ENCODE measurements around the gene HEMGN.
"Not testable (repeated sequence)": the region's sequence is repeated elsewhere in the genome, so short reads cannot be mapped to it uniquely, and the experiment has no call there.

Gene HEMGN

GRCh38 chr9:97938081-97938644, at the start of gene HEMGN:
Gene HEMGN, minus strand, starts transcription at chr9:97938172. Its CDS starts 36 bp downstream, at chr9:97938136.
- no peak for DNase-seq

GRCh38 chr9:97987487-97987886, 49.5 kb upstream of the HEMGN start:
- DNase-seq: no peak

GRCh38 chr9:97985058-97985861, 47.3 kb upstream of the HEMGN start:
- DNase-seq: peak; percentile 23

DNA sequence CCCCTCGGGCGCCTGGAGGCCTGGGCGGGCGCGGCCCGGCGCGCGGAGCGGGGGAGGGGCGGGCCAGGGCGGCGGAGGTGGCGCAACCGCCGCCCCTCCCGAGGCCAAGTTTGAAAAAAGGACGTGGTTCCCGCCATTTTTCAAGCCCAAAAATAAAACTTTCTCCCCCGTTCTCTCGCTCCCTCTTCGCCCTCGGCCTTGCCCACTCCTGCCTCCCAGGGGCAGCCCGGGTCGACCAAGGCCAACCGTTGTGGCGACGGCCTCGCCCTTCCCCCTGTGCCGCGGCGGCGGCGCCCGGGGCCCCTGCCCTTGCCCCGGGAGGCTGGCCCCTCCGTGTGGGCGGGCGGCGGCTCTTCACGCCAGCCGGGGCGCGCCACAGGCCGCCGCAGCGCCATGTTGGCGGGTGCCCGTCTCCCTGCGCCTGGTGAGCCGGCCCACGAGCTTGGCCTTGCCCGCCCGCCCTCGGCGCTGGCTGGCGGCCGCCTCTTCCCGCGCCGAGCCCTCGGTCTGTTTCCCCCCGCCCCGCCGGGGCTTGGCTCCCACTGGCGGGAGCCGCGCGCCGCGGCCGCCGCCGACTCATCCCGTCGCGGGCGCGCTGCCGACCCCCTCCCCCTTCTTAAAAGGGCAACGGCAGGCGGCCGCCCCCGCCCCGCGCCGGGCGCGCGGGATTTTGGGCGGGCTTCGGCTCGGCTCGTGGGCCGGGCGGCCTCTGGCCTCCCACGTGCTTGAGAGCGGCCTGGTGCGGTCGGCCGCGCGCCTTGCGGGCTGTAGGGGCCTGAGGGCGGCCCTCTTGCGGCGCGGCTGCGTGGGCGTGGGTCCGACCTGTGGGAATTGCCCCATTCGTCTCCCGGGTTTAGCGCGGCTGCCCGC, 46.5 kb upstream of the HEMGN start:
- DNase-seq: peak; percentile 64

GRCh38 chr9:97983589-97984187, 45.7 kb upstream of the HEMGN start:
- peak; percentile 47 for DNase-seq

DNA sequence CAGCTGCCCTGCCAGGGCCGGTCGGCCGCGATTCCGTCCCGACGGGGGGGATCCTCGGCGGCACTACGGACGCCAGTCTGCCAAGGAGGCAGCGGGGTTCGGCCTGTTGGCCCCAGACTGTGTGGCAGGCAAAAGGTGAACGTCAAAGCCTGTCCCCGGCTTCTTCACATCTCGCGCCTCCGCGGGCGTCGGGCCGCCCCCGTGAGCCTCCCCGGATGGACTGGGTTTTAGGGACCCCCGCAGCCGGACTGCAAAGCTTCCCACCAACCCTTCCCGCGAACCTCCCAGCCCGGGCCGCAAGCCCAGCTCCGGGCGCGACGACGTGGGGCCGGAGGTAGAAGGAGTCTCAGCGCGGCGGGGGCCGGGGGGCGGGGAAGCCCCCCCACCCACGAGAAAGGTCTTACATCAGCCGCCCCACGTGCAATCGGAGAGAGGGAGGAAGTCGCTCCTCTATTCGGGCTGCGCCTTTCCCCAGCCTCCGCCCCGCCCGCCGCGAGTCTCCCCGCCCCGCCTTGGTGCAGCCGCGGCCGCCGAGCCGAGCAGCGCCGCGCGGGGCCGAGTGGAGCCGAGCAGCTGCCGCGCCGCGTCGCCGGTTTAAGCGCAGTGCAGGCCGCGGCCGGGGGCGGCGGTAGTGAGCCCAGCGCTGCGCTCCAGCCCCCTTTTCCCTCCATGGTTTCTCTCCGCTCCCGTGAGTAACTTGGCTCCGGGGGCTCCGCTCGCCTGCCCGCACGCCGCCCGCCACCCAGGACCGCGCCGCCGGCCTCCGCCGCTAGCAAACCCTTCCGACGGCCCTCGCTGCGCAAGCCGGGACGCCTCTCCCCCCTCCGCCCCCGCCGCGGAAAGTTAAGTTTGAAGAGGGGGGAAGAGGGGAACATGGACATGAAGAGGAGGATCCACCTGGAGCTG, 45.0 kb upstream of the HEMGN start, which contains the start of gene ANP32B:
ANP32B (plus strand) TSS at position 659 of the 906 bp plus-strand sequence; CDS start at position 874, 215 bp downstream.
- peak; percentile 81 for DNase-seq

GRCh38 chr9:97981846-97982682, 44.1 kb upstream of the HEMGN start:
- no peak for DNase-seq

DNA sequence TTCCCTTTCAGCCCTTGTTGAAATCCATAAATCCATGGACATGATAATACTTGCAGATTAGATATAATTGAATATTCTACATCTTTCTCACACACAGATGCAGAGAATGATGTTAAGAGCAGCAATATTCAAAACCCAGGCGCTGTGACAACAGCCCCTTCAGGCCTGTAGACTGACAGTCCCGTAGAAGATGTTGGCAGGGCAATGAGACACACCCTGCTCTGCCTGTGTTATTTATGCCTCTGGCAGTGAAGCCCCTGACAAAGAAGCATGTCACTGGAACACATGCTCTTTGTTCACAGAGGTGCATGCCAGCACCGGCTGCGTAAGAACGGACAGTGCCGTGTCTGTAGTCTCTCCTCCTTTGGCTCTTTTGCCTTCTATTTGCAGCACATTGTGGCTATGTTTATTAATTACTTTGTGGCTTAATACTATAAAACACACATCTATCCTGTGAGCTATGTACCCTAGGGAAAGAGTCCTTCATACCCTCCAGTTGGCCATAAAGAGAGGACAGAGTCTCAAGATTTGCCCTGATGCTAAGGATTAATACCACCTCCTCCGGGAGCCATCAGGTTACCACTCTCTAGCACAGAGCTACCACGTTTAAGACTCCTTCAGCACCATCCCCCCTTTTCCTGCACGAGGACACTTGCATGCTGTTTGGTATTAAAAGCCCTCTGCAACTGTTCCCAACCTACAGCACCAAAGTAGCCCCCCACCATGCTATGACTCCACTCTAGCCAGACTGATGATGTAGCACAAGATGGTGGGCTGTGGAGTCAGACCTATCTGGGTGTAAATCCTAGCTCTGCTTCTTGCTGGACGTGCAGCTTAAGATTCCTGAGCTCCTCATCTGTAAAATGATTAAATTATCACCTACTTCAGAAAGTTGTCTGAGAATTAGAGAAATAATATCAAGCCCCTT, 43.2 kb upstream of the HEMGN start:
- no peak for DNase-seq

GRCh38 chr9:97980479-97980803, 42.5 kb upstream of the HEMGN start:
- DNase-seq: no peak

DNA sequence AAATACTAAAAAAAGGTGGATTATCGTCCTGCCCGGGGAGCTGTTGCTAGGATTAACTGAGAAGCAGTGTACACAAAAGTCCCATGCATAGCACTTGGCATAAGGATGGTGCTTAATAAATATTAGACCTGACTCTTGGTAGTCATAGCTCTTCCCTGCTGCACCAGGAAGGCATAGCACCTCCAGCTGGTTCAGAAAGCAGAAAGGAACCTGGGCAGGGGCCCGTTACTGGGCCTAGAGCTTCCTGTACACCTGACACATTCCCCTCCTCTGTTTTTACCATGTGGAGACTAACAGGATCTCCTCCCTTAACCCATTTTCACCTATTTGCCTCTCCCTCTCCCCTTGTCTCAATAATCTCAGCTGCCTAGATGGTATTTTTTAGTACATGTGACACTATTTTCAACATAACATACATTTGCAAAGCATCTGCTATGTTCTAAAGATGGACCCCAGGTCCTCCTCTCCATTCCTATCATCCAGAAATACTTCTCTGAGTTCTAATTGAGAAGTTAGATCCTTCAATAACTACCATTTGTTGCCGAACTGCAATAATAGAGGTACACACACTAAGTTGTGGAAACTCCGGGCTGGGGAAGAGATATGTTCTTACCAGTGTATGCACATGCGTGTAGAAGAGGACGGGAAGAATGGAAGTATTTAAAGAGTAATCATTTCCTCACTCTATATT, 42.0 kb upstream of the HEMGN start:
- DNase-seq: no peak

DNA sequence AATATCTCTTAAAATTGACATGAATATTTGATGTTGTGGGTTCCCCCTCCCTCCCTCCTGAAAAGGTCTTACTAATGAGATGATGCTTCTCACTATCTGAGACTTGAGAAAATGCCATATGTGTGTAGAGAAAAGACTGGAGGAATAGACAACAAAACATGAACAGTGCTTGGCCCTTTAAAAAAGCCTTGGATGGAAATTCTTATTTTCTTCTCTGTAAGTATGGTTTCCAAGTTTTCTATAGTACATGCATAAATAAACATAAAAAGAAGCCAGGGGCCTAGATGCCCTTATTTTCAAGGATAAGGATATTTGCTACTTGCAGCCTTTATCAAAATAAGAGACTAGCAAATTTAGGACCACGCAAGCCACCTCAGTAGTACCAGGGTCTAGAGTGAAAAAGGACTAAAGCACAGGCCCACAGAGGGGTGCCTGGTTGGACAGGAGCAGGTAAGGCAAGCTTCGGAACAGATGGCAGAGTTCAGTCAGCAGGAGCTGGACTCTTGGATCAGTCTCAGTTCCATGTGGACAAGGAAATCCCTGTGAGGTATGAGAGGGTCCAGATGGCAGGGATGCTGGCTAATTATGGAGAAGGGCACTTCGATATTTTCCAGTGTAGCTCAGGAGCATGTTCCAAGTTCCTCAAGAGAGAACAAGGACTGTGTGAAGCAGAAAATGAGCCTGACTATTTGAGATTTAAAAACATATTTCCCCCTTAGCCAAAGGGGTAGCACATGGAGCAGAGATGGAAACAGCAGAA, 40.6 kb upstream of the HEMGN start:
- DNase-seq: no peak

DNA sequence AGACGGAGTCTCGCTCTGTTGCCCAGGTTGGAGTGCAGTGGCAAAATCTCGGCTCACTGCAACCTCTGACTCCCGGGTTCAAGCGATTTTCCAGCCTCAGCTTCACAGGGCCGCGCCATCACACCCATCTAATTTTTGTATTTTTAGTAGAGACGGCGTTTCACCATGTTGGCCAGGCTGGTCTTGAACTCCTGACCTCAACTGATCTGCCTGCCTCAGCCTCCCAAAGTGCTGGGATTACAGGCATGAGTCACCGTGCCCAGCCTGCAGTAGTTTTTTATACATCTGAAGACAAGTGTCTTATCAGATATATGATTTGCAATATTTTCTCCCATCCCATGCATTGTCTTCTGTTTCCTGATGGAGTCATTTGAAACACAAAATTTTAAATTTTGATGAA, 38.7 kb upstream of the HEMGN start:
- DNase-seq: not testable (repeated sequence)

- DNase-seq: no peak
Measured at GRCh38 chr9:97975376-97975775, 37.4 kb upstream of the HEMGN start.

DNA sequence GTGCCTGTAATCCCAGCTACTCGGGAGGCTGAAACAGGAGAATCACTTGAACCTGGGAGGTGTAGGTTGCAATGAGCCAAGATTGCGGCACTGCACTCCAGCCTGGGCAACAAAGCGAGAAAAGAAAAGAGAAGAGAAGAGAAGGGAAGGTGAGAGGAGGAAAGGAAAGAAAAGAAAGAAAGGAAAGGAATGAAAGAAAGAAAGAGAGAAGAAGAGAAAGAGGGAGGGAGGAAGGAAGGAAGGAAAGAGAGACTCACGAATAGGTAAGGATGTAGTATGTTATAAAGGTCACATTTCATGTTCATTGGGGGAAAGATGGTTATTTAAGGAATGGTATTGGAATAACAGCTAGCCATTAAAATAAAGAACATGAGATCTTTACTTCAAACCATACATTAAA, 34.8 kb upstream of the HEMGN start:
- DNase-seq: no peak

- DNase-seq: no peak
Measured at GRCh38 chr9:97970165-97970564, 32.2 kb upstream of the HEMGN start.

DNA sequence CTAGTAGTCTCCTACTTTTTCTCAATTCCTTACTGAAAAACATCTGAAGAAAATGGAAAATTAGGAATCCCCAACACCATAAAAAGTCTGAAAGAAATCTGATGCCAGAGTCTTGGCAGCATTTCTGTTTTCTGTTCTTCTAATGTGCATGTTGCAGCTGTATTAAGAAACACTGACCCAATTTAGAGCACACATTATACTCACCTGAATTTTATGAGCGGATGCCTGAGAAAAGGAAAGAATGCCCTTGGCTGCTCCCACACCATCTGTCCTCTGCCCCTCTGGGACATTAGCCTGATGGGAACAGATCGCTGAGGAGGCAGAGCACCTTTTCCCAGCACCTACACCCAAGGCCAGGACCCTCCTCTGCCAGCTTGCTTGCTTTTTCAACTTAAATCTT, 31.0 kb upstream of the HEMGN start:
- DNase-seq: no peak

DNA sequence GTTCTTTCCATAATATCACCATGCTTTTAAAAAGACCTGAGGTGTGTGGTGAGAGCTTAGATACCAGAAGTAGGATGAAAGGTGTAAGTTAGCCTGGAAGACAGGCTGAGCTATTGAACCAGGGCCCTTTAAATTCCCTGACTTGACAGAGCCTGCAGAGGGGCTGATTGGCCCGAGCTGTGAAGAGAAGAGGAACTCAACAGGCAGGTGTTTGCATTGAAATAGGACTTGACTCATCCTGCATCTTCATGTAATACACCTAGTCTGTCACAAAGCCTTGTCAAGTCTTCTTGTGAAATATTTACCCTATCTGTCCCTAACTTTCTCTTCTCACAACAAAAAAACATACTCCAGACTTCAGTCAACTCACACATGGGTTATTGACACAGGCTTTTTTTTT, 28.5 kb upstream of the HEMGN start:
- peak; percentile 5 for DNase-seq

DNA sequence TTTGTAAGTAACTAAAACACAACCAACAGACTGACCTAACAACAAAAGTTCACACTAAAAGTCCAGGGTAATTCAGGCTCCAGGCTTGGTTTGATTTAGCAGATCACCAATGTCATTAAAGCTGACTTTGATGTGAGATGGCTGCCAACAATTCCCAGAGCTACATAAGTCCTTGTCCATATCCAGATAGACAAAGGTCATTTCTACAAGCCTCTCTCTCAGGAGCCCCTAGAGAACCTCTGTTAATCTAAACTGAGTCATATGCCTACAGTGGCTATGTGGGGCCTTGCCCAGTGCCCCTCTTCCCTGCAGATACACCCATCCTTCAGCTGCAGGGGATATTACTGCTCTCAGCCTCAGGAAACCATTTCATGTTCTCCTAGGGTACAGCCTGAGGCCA, 26.9 kb upstream of the HEMGN start:
- DNase-seq: no peak

GRCh38 chr9:97963232-97963631, 25.3 kb upstream of the HEMGN start:
- DNase-seq: no peak
